ENCODE measurements around the gene SEMA5A.

DNA sequence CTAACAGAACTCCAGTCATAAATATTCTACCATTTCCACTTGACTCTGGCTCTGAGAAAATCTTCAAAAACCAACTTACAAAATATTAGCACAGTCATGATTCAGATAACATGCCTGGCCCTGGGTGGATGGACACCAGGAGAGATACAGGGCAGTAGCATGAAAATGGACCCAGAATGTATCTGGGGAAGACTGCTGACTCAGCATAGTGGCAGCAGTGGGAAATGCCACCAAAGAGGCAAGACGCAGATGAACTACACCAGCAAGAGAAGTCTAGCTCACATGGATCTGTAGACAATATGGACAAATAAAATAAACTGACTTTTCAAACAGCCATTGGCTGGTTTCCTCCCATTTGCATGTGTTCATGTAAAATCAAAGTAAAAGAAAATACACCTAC lies 359.8 kb downstream of the SEMA5A start:
- TF ChIP-seq, protein P1, sequence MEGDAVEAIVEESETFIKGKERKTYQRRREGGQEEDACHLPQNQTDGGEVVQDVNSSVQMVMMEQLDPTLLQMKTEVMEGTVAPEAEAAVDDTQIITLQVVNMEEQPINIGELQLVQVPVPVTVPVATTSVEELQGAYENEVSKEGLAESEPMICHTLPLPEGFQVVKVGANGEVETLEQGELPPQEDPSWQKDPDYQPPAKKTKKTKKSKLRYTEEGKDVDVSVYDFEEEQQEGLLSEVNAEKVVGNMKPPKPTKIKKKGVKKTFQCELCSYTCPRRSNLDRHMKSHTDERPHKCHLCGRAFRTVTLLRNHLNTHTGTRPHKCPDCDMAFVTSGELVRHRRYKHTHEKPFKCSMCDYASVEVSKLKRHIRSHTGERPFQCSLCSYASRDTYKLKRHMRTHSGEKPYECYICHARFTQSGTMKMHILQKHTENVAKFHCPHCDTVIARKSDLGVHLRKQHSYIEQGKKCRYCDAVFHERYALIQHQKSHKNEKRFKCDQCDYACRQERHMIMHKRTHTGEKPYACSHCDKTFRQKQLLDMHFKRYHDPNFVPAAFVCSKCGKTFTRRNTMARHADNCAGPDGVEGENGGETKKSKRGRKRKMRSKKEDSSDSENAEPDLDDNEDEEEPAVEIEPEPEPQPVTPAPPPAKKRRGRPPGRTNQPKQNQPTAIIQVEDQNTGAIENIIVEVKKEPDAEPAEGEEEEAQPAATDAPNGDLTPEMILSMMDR (IDR thresholded peaks at IDR 0.05): no peak
- TF ChIP-seq POLR2AphosphoS5 (IDR thresholded peaks at IDR 0.05; ENCODE audit: low read depth, low read length) (no peak), TCF7L2 (IDR thresholded peaks at IDR 0.05; ENCODE audit: low read depth, low read length) (no peak), SIN3A (IDR thresholded peaks at IDR 0.05; ENCODE audit: borderline replicate concordance, insufficient read depth, low read depth, low read length) (no peak)
- TF ChIP-seq, protein P2, sequence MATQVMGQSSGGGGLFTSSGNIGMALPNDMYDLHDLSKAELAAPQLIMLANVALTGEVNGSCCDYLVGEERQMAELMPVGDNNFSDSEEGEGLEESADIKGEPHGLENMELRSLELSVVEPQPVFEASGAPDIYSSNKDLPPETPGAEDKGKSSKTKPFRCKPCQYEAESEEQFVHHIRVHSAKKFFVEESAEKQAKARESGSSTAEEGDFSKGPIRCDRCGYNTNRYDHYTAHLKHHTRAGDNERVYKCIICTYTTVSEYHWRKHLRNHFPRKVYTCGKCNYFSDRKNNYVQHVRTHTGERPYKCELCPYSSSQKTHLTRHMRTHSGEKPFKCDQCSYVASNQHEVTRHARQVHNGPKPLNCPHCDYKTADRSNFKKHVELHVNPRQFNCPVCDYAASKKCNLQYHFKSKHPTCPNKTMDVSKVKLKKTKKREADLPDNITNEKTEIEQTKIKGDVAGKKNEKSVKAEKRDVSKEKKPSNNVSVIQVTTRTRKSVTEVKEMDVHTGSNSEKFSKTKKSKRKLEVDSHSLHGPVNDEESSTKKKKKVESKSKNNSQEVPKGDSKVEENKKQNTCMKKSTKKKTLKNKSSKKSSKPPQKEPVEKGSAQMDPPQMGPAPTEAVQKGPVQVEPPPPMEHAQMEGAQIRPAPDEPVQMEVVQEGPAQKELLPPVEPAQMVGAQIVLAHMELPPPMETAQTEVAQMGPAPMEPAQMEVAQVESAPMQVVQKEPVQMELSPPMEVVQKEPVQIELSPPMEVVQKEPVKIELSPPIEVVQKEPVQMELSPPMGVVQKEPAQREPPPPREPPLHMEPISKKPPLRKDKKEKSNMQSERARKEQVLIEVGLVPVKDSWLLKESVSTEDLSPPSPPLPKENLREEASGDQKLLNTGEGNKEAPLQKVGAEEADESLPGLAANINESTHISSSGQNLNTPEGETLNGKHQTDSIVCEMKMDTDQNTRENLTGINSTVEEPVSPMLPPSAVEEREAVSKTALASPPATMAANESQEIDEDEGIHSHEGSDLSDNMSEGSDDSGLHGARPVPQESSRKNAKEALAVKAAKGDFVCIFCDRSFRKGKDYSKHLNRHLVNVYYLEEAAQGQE (IDR thresholded peaks at IDR 0.05; ENCODE audit: insufficient read depth in 1 of 2, low read depth in 2 of 2, low read length in 1 of 2): no peak
